ENCODE measurements around the gene UBXN10.

Gene UBXN10

GRCh38 chr1:20151906-20152598 lies 33.8 kb upstream of the UBXN10 start:
- DNase-seq (ENCODE audit: low read depth in 2 of 3, low spot score in 2 of 3): peak; percentile 35 to 75 (median 71)

GRCh38 chr1:20152599-20152930 lies 33.3 kb upstream of the UBXN10 start:
- DNase-seq (ENCODE audit: low read depth in 2 of 3, low spot score in 2 of 3): no peak

GRCh38 chr1:20153000-20153418 lies 32.9 kb upstream of the UBXN10 start:
- no peak for DNase-seq (ENCODE audit: low read depth in 2 of 3, low spot score in 2 of 3)

- DNase-seq (ENCODE audit: low read depth in 2 of 3, low spot score in 2 of 3): no peak
Measured at GRCh38 chr1:20154301-20154831, 31.5 kb upstream of the UBXN10 start.

GRCh38 chr1:20158358-20159070 lies 27.4 kb upstream of the UBXN10 start:
- DNase-seq (ENCODE audit: low read depth in 2 of 3, low spot score in 2 of 3): no peak

- no peak for DNase-seq (ENCODE audit: low read depth in 2 of 3, low spot score in 2 of 3)
Measured at GRCh38 chr1:20160034-20160433, 25.9 kb upstream of the UBXN10 start.

DNA sequence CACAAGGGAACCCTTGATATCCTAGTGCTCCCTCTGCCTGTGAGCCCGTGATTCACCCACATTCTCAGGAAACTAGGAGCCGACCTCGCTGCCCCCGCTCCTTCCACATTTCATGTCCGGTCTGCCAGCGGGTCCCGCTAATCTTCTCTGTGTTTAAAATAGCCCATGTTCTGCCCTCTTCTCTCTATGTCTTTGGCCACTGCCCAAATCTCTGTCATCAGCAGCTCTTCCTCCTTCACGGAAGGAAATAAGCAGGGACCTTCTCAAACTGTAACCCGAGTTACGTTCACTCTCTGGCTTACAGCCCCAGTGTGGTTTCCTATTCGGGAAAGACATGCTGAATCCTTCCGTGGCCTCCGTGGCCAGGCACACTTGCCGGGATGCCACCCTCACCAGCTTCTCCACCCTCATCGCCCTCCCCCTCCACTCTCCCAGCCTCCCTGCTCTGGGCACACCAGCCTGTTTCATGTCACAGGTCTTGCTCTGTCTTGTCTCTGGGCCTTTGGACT lies 21.1 kb upstream of the UBXN10 start:
- no peak for DNase-seq (ENCODE audit: low read depth in 2 of 3, low spot score in 2 of 3)

GRCh38 chr1:20165522-20165951 lies 20.4 kb upstream of the UBXN10 start:
- DNase-seq (ENCODE audit: low read depth in 2 of 3, low spot score in 2 of 3): no peak

DNA sequence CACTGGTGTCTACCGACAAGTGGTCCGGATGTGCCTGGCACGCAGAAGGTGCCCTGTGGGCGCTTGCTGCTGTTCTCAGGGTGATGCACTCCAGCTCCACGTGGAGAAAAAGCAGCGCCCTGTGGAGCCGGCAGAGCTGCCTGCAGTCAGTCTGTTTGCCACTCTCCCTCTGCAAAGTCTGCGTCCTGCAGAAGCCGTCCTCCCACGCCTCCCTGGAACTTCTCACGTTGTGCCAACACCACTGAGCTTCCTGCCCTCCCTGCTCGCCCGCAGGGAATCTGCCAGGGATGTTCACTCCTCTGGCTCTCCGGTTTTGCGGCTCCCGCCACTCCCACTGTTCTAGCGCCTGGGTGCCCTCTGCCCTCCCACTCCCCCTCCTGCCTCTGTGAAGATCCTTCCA lies 19.8 kb upstream of the UBXN10 start:
- DNase-seq (ENCODE audit: low read depth in 2 of 3, low spot score in 2 of 3): no peak

DNA sequence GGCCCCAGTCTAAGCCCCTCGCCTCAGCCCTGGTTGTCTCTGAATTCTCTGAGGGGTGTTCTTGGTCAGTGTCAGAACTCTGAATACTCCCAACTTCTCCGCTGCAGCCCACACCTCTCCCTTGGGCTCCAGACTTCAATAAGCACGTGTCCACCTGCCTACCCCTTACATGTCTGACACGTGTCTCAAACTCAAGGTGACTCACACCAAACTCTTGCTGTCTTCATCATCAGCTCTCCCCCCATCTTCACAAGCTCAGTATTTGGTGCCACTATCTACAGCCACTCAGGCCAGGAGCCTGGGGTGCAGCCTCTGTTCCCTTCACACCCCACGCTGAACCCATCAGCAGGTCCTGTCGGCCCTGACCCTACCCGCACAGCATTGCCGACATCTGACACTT lies 18.8 kb upstream of the UBXN10 start:
- DNase-seq (ENCODE audit: low read depth in 2 of 3, low spot score in 2 of 3): no peak

- no peak for DNase-seq (ENCODE audit: low read depth in 2 of 3, low spot score in 2 of 3)
Measured at GRCh38 chr1:20168564-20169491, 17.1 kb upstream of the UBXN10 start.

- no peak for DNase-seq (ENCODE audit: low read depth in 2 of 3, low spot score in 2 of 3)
Measured at GRCh38 chr1:20169932-20170331, 16.0 kb upstream of the UBXN10 start.

GRCh38 chr1:20172033-20172590 lies 13.8 kb upstream of the UBXN10 start:
- DNase-seq (ENCODE audit: low read depth in 2 of 3, low spot score in 2 of 3): no peak

DNA sequence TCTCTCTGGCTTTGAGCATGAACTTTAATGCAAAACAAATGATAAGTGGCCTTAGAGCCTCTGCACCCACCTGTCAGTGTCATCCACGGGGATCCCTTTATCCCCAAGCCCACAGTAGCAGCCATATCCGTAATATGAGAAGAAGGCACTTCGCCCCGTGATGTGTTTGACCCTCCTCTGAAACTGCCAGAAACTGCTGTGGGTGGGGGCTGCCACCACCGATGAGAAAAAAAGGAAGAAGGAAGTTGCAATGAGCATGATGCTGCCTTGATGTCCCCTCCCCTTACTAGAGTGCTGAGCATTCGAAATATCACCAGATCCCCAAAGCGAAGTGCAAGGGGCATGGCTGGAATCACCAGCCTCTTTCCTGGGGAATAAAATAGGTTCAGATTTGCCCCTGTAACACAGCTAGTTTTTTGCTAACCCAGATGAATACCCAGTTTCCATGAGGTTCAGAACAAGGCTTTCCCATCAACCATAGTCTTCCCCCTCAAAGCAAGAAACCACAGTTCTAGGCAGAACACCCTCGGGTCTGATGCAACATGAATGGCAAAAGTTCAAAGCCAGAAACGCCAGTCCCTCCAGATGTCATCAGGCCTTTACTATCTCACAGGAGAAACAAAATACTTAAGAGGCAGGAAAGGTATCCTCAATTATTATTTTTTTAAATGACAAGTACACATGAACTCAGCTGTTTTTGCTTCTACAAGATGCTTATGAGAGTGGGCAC lies 10.8 kb upstream of the UBXN10 start:
- DNase-seq (ENCODE audit: low read depth in 2 of 3, low spot score in 2 of 3): no peak

DNA sequence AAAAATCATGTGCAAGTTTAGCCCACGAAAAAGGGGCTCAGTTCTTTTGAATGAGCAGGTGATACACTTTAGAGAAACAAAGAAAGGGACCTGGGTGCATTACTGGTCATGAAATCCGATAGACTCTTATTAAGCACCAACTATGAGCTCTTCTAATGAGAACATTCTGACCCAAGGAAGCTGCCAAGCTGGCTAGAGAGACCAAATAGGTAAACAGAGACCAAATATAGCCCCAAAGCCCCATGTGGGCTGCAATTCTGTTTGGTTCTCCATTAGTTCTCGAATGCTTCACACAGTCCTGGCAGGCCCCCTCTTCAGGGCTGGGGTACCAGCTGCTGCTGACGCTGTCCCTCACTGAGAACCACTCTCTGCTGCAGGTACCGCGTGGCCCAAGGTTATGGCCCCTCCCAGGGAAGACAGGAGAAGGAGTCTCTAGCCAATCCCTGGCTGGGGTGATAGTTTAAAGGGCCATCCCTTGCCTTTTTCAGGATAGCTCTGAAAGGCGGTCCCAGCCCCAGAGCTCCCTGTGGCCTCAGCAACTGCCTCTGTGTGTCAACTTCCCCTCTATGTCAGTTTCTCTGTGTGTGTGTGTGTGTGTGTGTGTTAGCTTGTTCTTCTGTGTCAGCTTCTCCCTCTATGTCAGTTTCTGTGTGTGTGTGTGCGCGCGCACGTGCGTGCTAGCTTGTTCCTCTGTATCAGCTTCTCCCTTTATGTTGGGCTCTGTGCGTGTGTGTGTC lies 7.1 kb upstream of the UBXN10 start:
- no peak for DNase-seq (ENCODE audit: low read depth in 2 of 3, low spot score in 2 of 3)

DNA sequence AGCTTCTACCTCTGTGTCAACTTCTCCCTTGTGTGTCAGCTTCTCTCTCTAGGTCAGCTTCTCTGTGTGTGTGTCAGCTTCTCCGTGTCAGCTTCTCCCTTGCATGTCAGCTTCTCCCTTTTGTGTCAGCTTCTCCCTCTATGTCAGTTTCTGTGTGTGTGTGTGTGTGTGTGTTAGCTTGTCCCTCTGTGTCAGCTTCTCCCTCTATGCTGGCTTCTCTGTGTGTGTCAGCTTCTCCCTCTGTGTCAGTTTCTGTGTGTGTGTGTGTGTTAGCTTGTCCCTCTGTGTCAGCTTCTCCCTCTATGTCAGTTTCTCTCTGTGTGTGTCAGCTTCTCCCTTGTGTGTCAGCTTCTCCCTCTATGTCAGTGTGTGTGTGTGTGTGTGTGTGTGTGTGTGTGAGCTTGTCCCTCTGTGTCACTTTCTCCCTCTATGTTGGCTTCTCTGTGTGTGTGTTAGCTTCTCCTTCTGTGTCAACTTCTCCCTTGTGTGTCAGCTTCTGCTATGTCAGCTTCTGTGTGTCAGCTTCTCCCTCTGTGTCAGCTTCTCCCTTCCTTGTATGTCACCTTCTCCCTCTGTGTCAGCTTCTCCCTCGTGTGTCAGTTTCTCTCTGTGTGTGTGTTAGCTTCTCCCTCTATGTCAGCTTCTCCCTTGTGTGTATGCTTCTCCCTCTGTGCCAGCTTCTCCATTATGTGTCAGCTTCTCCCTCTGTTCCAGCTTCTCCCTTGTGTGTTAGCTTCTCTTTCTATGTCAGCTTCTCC lies 6.3 kb upstream of the UBXN10 start:
- no peak for DNase-seq (ENCODE audit: low read depth in 2 of 3, low spot score in 2 of 3)

- DNase-seq (ENCODE audit: low read depth in 2 of 3, low spot score in 2 of 3): no peak
Measured at GRCh38 chr1:20180129-20180843, 5.6 kb upstream of the UBXN10 start.

DNA sequence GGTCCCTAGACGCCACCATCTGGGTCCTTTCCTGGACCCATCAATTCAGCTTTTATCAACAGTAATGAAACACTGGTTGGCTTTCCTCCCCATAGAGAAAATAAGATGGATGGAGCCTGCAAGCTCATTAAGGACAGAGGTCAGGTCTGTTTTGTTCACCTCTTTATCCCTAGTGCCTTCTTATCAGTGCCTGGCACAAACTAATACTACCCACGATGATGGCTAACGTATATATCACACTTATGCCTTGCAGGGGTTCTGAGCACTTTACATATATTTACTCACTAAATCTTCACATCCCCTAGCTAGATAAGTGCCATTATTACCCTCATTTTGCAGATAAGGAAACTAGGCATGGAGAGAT lies 5.1 kb upstream of the UBXN10 start:
- no peak for DNase-seq (ENCODE audit: low read depth in 2 of 3, low spot score in 2 of 3)
